Mammary epithelial cell (primary cell): ENCODE data around the gene PGBD1.

Experiments used
- CTCF ChIP-seq, 2 donors: IDR thresholded peaks in 1 of 2; conservative IDR thresholded peaks in 1 of 2; 2 replicates each; pipeline ENCODE4 v1.5.1; 2011 to 2012; ENCODE audit warnings: inconsistent platforms in 2 of 2, low read length in 2 of 2, mild to moderate bottlenecking in 2 of 2, control low read depth in 1 of 2, low read depth in 1 of 2; ENCODE audit not compliant: insufficient read depth in 1 of 2; ENCODE audit errors: extremely low read depth in 1 of 2
- EZH2 ChIP-seq: IDR thresholded peaks from 2 replicates; pipeline ENCODE4 v1.6.1; 2012; ENCODE audit warnings: low read length, inconsistent platforms, borderline replicate concordance

- TF ChIP-seq CTCF (conservative IDR thresholded peaks at IDR 0.05 in 1 of 2, IDR thresholded peaks at IDR 0.05 in 1 of 2; ENCODE audit: extremely low read depth in 1 of 2, insufficient read depth in 1 of 2, low read depth in 1 of 2, low read length in 2 of 2) (no peak), EZH2 (no peak)
These were observed 22.2 kb downstream of the PGBD1 start for GRCh38 chr6:28303570-28303969.
